ENCODE measurements around the gene RAB3IL1. TPM values are rescaled to one million over a fixed set of nuclear protein-coding genes. Genes with fewer than 3 reads are reported as not detected.

Gene RAB3IL1
- total RNA-seq, 6 experiments from 2014 or later = 5.3 to 8.8 (median 7.9) TPM

DNA sequence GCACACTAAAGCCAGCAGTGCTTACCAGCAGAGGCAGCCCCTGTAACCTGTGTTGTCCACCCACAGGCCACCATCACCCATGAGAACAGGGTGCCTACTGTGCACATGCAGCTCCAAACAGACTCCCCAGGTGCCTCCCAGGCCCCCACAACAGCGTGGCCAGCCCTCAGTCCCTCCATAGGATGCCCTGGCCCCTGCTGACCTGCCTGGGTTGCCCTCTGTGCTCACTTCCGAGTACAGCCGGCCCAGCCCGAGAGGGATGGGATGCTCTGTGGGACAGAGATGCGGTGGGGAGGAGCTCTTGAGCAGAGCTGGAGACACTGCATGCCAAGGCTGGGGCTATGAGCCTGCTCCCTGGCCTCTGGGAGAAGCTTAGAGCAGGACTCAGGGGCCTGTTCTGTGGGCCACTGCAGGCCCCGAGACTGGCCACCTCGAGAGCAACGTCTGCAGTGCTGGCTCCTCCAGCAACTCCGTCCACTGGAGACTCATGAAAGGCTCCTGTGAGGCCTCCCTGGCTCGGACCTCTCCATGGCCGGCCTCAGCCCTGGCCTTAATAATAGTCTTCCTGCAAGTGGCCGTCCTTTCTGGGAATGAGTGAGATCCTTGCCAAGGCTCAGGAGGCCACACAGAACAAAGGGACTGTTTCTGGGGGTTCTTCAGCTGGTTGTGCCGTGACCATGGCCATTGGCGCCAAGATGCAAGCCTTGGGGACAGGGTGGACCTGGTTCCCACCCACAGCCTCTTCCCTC lies 62.2 kb downstream of the RAB3IL1 start:
- no peak overlapping the region for H3K27ac Mint-ChIP-seq
- peaks cover 5% of the 10 kb centered on the region; the same call in 1 of the 2 replicates for H3K36me3 Mint-ChIP-seq (ENCODE audit: low read depth)
- TF ChIP-seq, protein P1, sequence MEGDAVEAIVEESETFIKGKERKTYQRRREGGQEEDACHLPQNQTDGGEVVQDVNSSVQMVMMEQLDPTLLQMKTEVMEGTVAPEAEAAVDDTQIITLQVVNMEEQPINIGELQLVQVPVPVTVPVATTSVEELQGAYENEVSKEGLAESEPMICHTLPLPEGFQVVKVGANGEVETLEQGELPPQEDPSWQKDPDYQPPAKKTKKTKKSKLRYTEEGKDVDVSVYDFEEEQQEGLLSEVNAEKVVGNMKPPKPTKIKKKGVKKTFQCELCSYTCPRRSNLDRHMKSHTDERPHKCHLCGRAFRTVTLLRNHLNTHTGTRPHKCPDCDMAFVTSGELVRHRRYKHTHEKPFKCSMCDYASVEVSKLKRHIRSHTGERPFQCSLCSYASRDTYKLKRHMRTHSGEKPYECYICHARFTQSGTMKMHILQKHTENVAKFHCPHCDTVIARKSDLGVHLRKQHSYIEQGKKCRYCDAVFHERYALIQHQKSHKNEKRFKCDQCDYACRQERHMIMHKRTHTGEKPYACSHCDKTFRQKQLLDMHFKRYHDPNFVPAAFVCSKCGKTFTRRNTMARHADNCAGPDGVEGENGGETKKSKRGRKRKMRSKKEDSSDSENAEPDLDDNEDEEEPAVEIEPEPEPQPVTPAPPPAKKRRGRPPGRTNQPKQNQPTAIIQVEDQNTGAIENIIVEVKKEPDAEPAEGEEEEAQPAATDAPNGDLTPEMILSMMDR (IDR thresholded peaks at IDR 0.05) = no peak
- H3K27me3 Mint-ChIP-seq (ENCODE audit: insufficient read depth) = no peaks in the 10 kb centered on the region; the same call in 1 of the 2 replicates
- no peak for DNase-seq
- H3K4me1 Mint-ChIP-seq (ENCODE audit: low read depth) = no peaks in the 10 kb centered on the region
- H3K9me3 Mint-ChIP-seq = no peaks in the 10 kb centered on the region
- H3K4me3 Mint-ChIP-seq = no peak overlapping the region

DNA sequence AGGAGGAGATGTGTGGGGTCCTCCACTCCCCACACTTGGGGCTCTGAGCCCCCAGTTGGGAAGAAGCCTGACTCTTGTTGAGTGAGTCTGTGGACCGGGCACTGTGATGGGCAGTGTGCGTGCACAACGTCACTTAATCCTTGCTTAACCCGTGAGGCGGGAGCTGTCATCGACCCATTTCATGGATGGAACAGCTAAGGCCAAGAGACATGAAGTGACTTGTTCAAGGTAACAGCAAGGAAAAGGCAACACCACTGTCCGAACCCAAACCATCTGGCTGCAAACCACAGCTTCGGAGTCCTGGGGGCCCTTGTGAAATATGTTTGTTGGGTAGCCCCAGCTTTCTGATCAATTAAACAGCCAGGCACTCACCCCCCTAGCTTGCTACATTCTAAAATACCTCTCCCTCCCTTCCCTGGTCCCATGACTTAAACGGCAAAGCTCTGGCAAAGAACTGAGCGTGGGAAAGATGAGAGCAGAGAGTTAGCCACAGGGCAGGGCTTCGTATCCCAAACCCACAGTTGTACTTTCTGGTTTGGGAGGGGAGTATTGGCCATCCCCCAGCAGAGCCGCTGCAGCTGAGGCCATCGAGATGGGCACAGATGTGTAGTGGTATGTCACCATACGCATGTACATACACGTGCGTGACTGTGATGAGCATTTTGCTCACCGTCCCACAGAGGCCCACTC lies 63.0 kb downstream of the RAB3IL1 start:
- Mint-ChIP-seq H3K36me3 (ENCODE audit: low read depth) (peaks cover 2% of the 10 kb centered on the region; the same call in 1 of the 2 replicates), H3K27me3 (ENCODE audit: insufficient read depth) (no peaks in the 10 kb centered on the region; the same call in 1 of the 2 replicates), H3K4me1 (ENCODE audit: low read depth) (no peaks in the 10 kb centered on the region), H3K27ac (no peak overlapping the region), H3K4me3 (no peak overlapping the region), H3K9me3 (no peaks in the 10 kb centered on the region)
- TF ChIP-seq, protein P1 (IDR thresholded peaks at IDR 0.05) = no peak
- DNase-seq = no peak

DNA sequence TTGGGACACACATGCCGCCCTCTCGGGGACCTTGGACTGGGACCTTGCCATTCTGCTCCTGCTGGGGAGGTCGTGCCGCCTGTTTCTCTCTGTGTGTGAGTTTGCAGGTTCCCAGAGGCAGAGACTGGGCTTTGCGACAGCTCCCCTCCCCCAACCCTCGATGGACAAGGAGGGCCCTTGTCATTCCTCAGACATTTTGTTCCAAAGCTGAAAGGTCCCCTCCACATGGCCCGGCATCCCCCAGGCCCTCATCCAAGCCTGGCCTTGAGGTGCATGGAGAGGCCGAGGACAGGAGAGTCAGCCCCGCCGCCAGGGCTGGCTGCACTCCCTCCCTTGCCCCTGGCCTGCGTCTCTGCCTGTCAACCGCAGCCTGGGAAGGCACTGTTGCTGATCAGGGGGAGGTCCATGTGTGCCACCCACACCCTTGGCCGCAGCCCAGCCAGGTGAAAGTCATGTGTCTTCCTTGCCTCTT lies 63.6 kb downstream of the RAB3IL1 start:
- H3K4me1 Mint-ChIP-seq (ENCODE audit: low read depth) = no peaks in the 10 kb centered on the region

DNA sequence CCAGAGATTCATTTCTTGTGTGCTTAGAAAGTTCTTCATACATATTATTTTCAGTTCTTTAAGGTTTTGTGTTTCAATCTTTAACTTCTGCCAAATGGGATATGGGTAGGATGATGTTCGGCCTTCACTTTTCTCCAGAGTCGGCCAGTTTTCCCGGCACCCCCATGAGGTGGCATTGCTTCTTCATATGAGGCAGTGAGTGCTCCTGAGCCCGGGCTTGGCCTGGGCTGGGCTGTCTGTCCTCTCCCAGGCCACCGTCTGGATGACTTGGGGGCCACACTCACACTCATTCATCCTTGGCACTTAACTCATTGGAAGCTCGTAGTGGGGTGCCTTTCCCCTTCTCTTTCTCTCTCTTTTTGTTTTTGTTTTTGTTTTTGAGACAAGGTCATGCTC lies 65.5 kb downstream of the RAB3IL1 start:
- Mint-ChIP-seq H3K4me1 (ENCODE audit: low read depth) (no peaks in the 10 kb centered on the region), H3K27me3 (ENCODE audit: insufficient read depth) (no peaks in the 10 kb centered on the region; the same call in 1 of the 2 replicates), H3K4me3 (no peak overlapping the region), H3K36me3 (ENCODE audit: low read depth) (peaks cover 7% of the 10 kb centered on the region; the same call in 1 of the 2 replicates), H3K27ac (no peak overlapping the region), H3K9me3 (no peaks in the 10 kb centered on the region)
- DNase-seq = no peak
- TF ChIP-seq, protein P1 (IDR thresholded peaks at IDR 0.05) = no peak

More for the DNA sequence above, 63.6 kb downstream of the RAB3IL1 start:
- Mint-ChIP-seq H3K4me3 (no peak overlapping the region), H3K9me3 (no peaks in the 10 kb centered on the region), H3K27me3 (ENCODE audit: insufficient read depth) (no peaks in the 10 kb centered on the region; the same call in 1 of the 2 replicates), H3K36me3 (ENCODE audit: low read depth) (no peaks in the 10 kb centered on the region), H3K27ac (no peak overlapping the region)
- TF ChIP-seq, protein P1 (IDR thresholded peaks at IDR 0.05) = no peak
- no peak for DNase-seq

DNA sequence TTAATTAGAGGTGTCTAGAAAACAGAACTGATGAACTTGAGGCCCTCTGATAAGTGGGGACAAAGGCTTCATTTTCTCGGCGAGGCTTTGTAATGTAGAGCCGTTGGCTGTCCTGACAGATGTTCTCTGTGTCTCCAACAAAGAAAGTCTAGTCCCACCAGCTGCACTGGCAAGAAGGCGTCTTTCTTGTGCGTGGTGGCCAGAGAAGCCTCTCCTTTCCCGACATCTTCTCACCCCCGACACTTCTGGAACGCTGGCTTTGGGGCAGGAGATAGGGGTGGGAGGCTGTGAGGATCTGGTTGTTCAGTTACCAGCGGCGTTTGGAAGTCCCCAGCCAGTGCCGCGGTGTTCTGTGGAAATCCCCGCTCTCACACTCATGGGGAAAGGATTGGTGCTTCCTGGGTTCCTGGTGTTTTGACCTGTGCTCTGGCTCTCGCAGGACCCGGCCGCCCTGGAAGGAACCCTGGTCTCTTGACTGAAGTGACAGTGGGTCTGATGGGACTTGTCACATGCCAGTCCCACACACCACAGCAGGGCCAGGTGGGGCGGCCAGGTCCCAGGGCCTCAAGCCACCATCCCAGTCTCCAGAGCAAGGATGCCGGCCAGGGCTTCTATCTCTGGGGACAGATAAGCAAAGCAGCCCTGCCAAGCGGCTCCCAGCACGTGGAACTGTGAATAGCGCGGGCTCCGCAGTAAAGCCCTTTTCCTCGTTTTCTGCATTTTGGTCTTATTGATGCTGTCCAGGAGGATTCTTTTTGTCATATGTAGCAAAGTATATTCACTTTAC lies 66.1 kb downstream of the RAB3IL1 start:
- Mint-ChIP-seq H3K9me3 (no peaks in the 10 kb centered on the region), H3K36me3 (ENCODE audit: low read depth) (peaks cover 7% of the 10 kb centered on the region; the same call in 1 of the 2 replicates), H3K27ac (no peak overlapping the region), H3K4me1 (ENCODE audit: low read depth) (no peaks in the 10 kb centered on the region), H3K27me3 (ENCODE audit: insufficient read depth) (no peaks in the 10 kb centered on the region; the same call in 1 of the 2 replicates), H3K4me3 (no peak overlapping the region)
- DNase-seq = no peak
- TF ChIP-seq, protein P1 (IDR thresholded peaks at IDR 0.05) = no peak
